Aorta (tissue), 5 donors: Measurements from ENCODE around the gene HACD1. TPM values are rescaled to one million over a fixed set of nuclear protein-coding genes. Genes with fewer than 3 reads are reported as not detected.

Source experiments
- ATAC-seq: fragments of 200-7000 bp; cut with Tn5 transposase; one replicate; pipeline ENCODE4 v1.9.1; 2022; ENCODE audit warnings: moderate library complexity; ENCODE audit not compliant: low FRiP score
- DNase-seq, 2 donors: peaks; one replicate each; pipeline ENCODE4 v3.0.0-alpha.2; 2020
- H3K27ac ChIP-seq, 2 donors: one replicate each; pipeline ENCODE4 v1.5.1; 2013; ENCODE audit warnings: low read length in 2 of 2, mild to moderate bottlenecking in 2 of 2, moderate library complexity in 2 of 2, control low read depth in 1 of 2, inconsistent platforms in 1 of 2, low read depth in 1 of 2
- H3K27me3 ChIP-seq, 2 donors: one replicate each; pipeline ENCODE4 v1.6.1; 2013; ENCODE audit warnings: control low read depth in 1 of 2, low read length in 1 of 2, mild to moderate bottlenecking in 1 of 2, moderate library complexity in 1 of 2; ENCODE audit not compliant: insufficient read depth in 2 of 2, control insufficient read depth in 1 of 2
- H3K36me3 ChIP-seq, 2 donors: one replicate each; pipeline ENCODE4 v1.6.1; 2013; ENCODE audit warnings: control low read depth in 1 of 2, low read length in 1 of 2, mild to moderate bottlenecking in 1 of 2; ENCODE audit not compliant: insufficient read depth in 2 of 2, control insufficient read depth in 1 of 2
- H3K4me1 ChIP-seq, 2 donors: one replicate each; pipeline ENCODE4 v1.6.1; 2013; ENCODE audit warnings: low read length in 2 of 2, control low read depth in 1 of 2, mild to moderate bottlenecking in 1 of 2, moderate library complexity in 1 of 2; ENCODE audit not compliant: insufficient read depth in 2 of 2, control insufficient read depth in 1 of 2
- H3K4me3 ChIP-seq, 2 donors: one replicate each; pipeline ENCODE4 v1.5.1; 2013; ENCODE audit warnings: low read length in 2 of 2, control low read depth in 1 of 2, mild to moderate bottlenecking in 1 of 2
- H3K9me3 ChIP-seq: one replicate; pipeline ENCODE4 v1.6.1; 2013; ENCODE audit warnings: mild to moderate bottlenecking, low read length; ENCODE audit not compliant: control insufficient read depth
- WGBS, 2 donors: extraction: QIAGEN DNeasy Blood & Tissue Kit; methylation state at CpG; one replicate each; pipeline ENCODE4 v1.1.7; 2013; 5-methylcytosine and 5-hydroxymethylcytosine counted together
- intact Hi-C, 2 donors: fragments of 100-400 bp; cut with DNase I; formaldehyde crosslinking; loops; one replicate each; pipeline versions ENCODE4 v1.14.2 to v1.15.0; 2022
- polyA plus RNA-seq, 2 donors: library from polyadenylated mRNA; stranded (reverse); fragments of 200-250 nt; gene quantifications; one replicate each; pipeline ENCODE4 v1.2.3, GENCODE V29; 2013
- total RNA-seq, 2 donors: library from RNA; stranded (reverse); fragmentation: NEBNext Ultra II Directional; extraction: Animal tissue kit (Norgen Biotek cat#: 25700); gene quantifications; one replicate each; pipeline ENCODE4 v1.2.1, GENCODE V29; 2021
- donor health status: healthy with polysubstance abuse.
- donor health status: Bipolar disorder and iron deficiency.
- donor health status: DM: no; HTN: no; CAD: no.
- donor health status: DM: no; HTN: no; CAD: no.
- donor health status: DM: yes; HTN: yes; CAD: no.

Gene HACD1
- total and polyA plus RNA-seq, 4 donors = 38.6 to 103 (median 45.9) TPM

GRCh38 chr10:17548770-17549169 is 68.4 kb downstream of the HACD1 start:
- intact Hi-C loops = no loop called here
- no peak for ATAC-seq
- WGBS, 2 donors = 15 to 28% methylated on average over 3 of the region's 3 CpGs
- Histone ChIP-seq H3K27me3 (no peaks in the 10 kb centered on the region), H3K27ac (no peak overlapping the region), H3K4me1 (no peaks in the 10 kb centered on the region), H3K4me3 (no peak overlapping the region), H3K9me3 (no peaks in the 10 kb centered on the region), H3K36me3 (no peaks in the 10 kb centered on the region)
- no peak for DNase-seq

DNA sequence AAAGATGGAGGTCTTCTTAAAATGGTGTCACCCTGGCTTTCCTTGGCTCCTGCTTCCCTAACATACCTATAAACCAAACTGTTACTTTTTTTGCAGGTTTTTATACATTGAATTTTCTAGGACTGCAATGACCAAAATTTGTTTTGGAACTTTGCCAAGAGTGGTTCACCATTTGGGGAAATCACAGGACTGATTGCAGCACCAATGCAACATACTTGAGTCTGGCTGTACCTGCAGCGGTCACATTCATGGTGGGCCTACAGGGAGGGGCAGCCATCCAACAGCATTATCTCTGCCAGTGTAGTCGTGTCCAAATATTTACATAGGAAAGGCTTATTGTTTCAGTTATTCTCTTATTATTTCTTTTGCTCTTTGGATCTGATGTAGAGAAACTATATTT is 69.0 kb downstream of the HACD1 start:
- H3K27me3 ChIP-seq = no peaks in the 10 kb centered on the region
- no peaks in the 10 kb centered on the region for H3K4me1 ChIP-seq
- no peaks in the 10 kb centered on the region for H3K36me3 ChIP-seq
- ATAC-seq (no peak), DNase-seq (no peak)
- intact Hi-C loops = no loop called here
- 25 to 29% methylated on average over 2 of the region's 2 CpGs for WGBS, 2 donors
- no peak overlapping the region for H3K27ac ChIP-seq
- H3K9me3 ChIP-seq = no peaks in the 10 kb centered on the region
- H3K4me3 ChIP-seq = no peak overlapping the region

DNA sequence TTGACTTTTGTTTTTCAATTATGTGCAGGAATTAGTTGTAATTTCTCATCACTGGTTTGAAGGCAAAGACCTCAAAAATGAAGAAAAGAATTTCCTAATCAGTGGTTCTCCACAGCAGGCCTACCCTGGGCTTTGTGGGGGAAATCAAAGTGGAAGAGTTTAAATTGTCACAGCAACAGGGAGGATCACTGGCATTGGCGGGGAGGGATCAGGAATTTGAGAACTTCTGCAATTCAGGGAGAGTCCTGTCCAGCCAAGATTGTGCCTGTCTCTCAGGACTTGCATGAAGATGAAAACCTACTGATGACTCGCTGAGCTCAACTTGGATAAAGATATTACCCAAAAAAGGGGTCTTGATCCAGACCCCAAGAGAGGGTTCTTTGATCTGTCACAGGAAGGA is 70.1 kb downstream of the HACD1 start:
- no peaks in the 10 kb centered on the region for H3K9me3 ChIP-seq
- DNase-seq = no peak
- H3K36me3 ChIP-seq = no peaks in the 10 kb centered on the region
- no peaks in the 10 kb centered on the region for H3K27me3 ChIP-seq
- no peak for ATAC-seq
- H3K4me3 ChIP-seq = no peak overlapping the region
- intact Hi-C loops = no loop called here
- no peaks in the 10 kb centered on the region for H3K4me1 ChIP-seq
- no peak overlapping the region for H3K27ac ChIP-seq
- 96 to 100% methylated on average over 2 of the region's 2 CpGs for WGBS, 2 donors

DNA sequence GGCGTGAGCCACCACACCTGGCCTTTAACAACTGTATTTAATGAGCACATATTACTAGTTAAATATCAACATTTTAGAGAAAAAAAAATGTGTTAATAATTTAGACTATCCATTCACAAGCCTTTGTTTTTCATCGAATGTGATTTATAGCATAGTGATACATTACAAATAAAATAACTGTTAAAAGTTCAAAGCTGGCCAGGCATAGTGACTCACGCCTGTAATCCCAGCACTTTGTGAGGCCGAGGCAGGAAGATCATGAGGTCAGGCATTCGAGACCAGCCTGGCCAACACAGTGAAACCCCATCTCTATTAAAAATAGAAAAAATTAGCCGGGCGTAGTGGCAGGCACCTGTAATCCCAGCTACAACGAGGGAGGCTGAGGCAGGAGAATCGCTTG is 72.7 kb downstream of the HACD1 start:
- no peak for DNase-seq
- intact Hi-C loops = no loop called here
- no peak for ATAC-seq
- Histone ChIP-seq H3K27ac (no peak overlapping the region), H3K4me1 (no peaks in the 10 kb centered on the region), H3K27me3 (no peaks in the 10 kb centered on the region), H3K4me3 (no peak overlapping the region), H3K9me3 (no peaks in the 10 kb centered on the region), H3K36me3 (no peaks in the 10 kb centered on the region)
- 88 to 93% methylated on average over 9 of the region's 9 CpGs for WGBS, 2 donors

Other genes with a start within 250 kb of the HACD1 start
- 1 to 10 TPM; 2.4 to 2.9 TPM for gene ST8SIA6, start 162.8 kb downstream of the HACD1 start, total RNA-seq
- gene ST8SIA6, start 162.8 kb downstream of the HACD1 start, polyA plus RNA-seq = under 1 TPM in 1 of 2 donors, not detected in 1; 0.10 TPM
- gene STAM, start 26.8 kb upstream of the HACD1 start, total RNA-seq = 10 to 100 TPM; 21.8 to 28.6 TPM
- 10 to 100 TPM in 1 of 2 donors, 1 to 10 TPM in 1; 8.7 to 10.5 TPM for gene STAM, start 26.8 kb upstream of the HACD1 start, polyA plus RNA-seq
- gene TMEM236, start 134.8 kb upstream of the HACD1 start, total RNA-seq = 1 to 10 TPM; 1.1 to 1.7 TPM
- 1 to 10 TPM in 1 of 2 donors, under 1 TPM in 1; 0.08 to 1.5 TPM for gene TMEM236, start 134.8 kb upstream of the HACD1 start, polyA plus RNA-seq
- 10 to 100 TPM; 58.3 to 73.9 TPM for gene MRC1, start 192.0 kb upstream of the HACD1 start, total RNA-seq
- 10 to 100 TPM in 1 of 2 donors, 1 to 10 TPM in 1; 4.0 to 29.3 TPM for gene MRC1, start 192.0 kb upstream of the HACD1 start, polyA plus RNA-seq